ENCODE measurements around the gene BUD13. TPM values are rescaled to one million over a fixed set of nuclear protein-coding genes. Genes with fewer than 3 reads are reported as not detected.

BUD13 gene
- total RNA-seq, 4 donors from 2014 or later: 10.8 to 17.1 (median 12.5) TPM

DNA sequence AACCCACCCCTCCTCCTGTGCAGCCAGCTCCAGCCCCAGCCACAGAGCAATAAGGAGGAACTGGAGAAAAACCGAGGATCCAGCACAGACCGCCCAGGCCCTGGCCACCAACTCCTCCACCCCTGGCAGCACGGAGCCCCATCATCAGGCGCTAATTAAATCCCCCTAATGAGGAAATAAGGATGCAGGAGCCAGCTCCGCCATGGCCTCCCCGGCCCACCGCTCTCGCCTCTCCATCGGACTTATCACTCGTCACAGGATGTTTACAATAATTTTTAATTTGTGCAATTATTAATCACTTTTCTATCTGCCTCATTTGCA lies 42.6 kb downstream of the BUD13 start:
- DNase-seq (ENCODE audit: extremely low spot score): no peak
- peaks cover 6 to 16% (median 8%) of the 10 kb centered on the region in 4 donors for H3K4me1 ChIP-seq
- TF ChIP-seq POLR2AphosphoS5 (IDR thresholded peaks at IDR 0.05) (no peak), EP300 (IDR thresholded peaks at IDR 0.05) (no peak)
- TF ChIP-seq, protein P1, sequence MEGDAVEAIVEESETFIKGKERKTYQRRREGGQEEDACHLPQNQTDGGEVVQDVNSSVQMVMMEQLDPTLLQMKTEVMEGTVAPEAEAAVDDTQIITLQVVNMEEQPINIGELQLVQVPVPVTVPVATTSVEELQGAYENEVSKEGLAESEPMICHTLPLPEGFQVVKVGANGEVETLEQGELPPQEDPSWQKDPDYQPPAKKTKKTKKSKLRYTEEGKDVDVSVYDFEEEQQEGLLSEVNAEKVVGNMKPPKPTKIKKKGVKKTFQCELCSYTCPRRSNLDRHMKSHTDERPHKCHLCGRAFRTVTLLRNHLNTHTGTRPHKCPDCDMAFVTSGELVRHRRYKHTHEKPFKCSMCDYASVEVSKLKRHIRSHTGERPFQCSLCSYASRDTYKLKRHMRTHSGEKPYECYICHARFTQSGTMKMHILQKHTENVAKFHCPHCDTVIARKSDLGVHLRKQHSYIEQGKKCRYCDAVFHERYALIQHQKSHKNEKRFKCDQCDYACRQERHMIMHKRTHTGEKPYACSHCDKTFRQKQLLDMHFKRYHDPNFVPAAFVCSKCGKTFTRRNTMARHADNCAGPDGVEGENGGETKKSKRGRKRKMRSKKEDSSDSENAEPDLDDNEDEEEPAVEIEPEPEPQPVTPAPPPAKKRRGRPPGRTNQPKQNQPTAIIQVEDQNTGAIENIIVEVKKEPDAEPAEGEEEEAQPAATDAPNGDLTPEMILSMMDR (IDR thresholded peaks at IDR 0.05): no peak
- no peaks in the 10 kb centered on the region for H3K9me3 ChIP-seq
- peaks cover 0 to 51% (median 0%) of the 10 kb centered on the region in 4 donors for H3K27me3 ChIP-seq
- WGBS: 79% methylated on average over 10 of the region's 10 CpGs
- intact Hi-C loops (cut with DNase I): no loop called here
- no peaks in the 10 kb centered on the region for H3K36me3 ChIP-seq
- H3K4me3 ChIP-seq: no peak overlapping the region
- no peak overlapping the region for H3K27ac ChIP-seq (replicated peaks in 1 of 4)

DNA sequence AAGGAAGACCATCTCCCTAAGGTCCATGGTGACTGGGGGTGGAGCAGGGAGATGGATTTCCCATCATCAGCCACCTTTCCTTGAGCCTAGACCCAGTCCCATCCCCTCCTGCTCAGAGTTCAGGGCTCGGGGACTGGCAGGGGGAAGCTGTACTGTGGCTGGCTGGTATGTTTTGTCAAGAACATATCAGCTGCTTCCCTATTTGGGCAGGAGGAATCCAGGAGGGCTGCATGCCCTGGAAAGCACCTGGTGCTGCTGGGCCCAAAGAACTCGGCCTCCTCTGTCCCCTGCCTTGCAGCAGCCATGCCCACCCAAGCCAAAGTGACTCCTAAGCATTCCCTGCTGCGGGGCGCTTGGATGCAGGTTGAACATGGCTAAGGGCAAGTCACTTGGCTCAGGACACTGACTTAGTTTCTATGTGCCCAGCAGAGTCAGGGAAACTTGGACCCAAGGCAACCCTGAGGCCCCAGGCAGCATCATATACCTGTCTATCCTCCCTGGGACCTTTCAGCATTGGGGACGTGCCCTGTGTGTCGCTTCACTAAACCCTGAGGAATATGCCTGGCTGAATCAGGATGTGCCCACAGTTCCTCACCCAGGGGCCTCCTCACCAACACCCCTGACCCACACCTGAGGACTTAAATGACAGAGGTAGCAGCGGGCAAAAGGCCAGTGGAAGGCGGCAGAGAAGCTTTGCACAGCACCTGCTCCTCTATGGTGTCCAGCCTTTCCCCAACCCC lies 43.1 kb downstream of the BUD13 start:
- peaks cover 6 to 16% (median 8%) of the 10 kb centered on the region in 4 donors for H3K4me1 ChIP-seq
- no peak for TF ChIP-seq POLR2AphosphoS5 (IDR thresholded peaks at IDR 0.05)
- no peak for TF ChIP-seq POLR2A (IDR thresholded peaks at IDR 0.05; ENCODE audit: low read depth)
- TF ChIP-seq EP300 (IDR thresholded peaks at IDR 0.05): no peak
- 96% methylated on average over 5 of the region's 8 CpGs for WGBS
- no peaks in the 10 kb centered on the region for H3K36me3 ChIP-seq
- intact Hi-C loops (cut with DNase I): no loop called here
- peaks cover 0 to 55% (median 0%) of the 10 kb centered on the region in 4 donors for H3K27me3 ChIP-seq
- DNase-seq (ENCODE audit: extremely low spot score): no peak
- no peak overlapping the region for H3K27ac ChIP-seq (replicated peaks in 1 of 4)
- no peaks in the 10 kb centered on the region for H3K9me3 ChIP-seq
- H3K4me3 ChIP-seq: no peak overlapping the region

DNA sequence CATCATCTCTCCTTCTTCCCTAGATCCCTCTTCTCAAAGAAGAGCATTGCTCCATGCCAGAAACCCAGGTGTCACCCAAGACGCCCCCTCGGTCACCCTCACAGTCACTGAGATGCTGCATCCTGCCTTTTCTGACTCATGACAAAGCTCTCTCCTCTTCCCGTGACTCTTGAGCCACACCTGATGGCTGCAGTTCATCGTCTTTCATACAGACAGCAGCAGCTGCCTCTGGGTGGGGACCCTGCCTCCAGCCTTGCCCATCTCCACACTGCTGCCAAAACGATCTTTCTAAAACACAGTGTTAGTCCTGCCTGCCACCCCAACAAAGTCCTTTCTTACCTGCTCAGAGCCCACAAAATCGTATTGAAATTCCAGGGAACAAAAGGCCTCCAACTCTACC lies 44.8 kb downstream of the BUD13 start:
- Histone ChIP-seq H3K4me3 (no peak overlapping the region), H3K36me3 (no peaks in the 10 kb centered on the region), H3K9me3 (no peaks in the 10 kb centered on the region), H3K27me3 (peaks cover 0 to 59% (median 0%) of the 10 kb centered on the region in 4 donors), H3K27ac (replicated peaks in 1 of 4) (no peak overlapping the region), H3K4me1 (peaks cover 6 to 16% (median 8%) of the 10 kb centered on the region in 4 donors)
- intact Hi-C loops (cut with DNase I): no loop called here
- 76% methylated on average over 6 of the region's 6 CpGs for WGBS
- TF ChIP-seq POLR2A (IDR thresholded peaks at IDR 0.05; ENCODE audit: low read depth): no peak
- TF ChIP-seq EP300 (IDR thresholded peaks at IDR 0.05): no peak
- TF ChIP-seq, protein P1 (IDR thresholded peaks at IDR 0.05): no peak
- no peak for TF ChIP-seq POLR2AphosphoS5 (IDR thresholded peaks at IDR 0.05)
- DNase-seq (ENCODE audit: extremely low spot score): no peak

- Histone ChIP-seq H3K9me3 (no peaks in the 10 kb centered on the region), H3K4me1 (peaks cover 2 to 8% (median 5%) of the 10 kb centered on the region in 4 donors), H3K4me3 (no peak overlapping the region), H3K36me3 (no peaks in the 10 kb centered on the region), H3K27ac (replicated peaks in 1 of 4) (no peak overlapping the region), H3K27me3 (peaks cover 0 to 49% (median 0%) of the 10 kb centered on the region in 4 donors)
- no peak for DNase-seq (ENCODE audit: extremely low spot score)
- 75% methylated on average over 19 of the region's 19 CpGs for WGBS
- TF ChIP-seq POLR2AphosphoS5 (IDR thresholded peaks at IDR 0.05): no peak
- TF ChIP-seq, protein P1 (IDR thresholded peaks at IDR 0.05): no peak
- TF ChIP-seq POLR2A (IDR thresholded peaks at IDR 0.05; ENCODE audit: low read depth): no peak
- no peak for TF ChIP-seq EP300 (IDR thresholded peaks at IDR 0.05)
- intact Hi-C loops (cut with DNase I): no loop called here
Measured at GRCh38 chr11:116725434-116726221, 47.2 kb downstream of the BUD13 start.

DNA sequence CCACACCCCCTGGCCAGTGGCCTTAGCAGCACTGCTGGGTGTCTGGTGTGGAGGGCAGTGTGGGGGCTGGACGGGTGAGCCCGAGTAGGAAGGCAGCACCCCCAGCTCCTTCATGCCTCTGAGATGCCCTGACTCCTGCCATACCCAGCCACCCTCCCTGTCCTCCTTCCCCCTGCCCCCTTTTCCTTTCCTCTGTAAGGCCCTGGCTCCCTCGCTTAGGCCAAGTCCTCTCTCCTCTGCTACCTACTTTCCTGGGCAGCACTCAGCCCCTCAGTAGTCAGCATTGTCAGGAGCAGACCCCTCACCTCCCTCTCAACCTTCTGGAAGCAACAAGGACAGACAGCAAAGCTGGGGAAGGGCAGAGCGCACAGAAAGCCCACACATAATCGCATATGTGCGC lies 48.0 kb downstream of the BUD13 start:
- Histone ChIP-seq H3K27ac (replicated peaks in 1 of 4) (no peak overlapping the region), H3K27me3 (peaks cover 0 to 43% (median 0%) of the 10 kb centered on the region in 4 donors), H3K36me3 (no peaks in the 10 kb centered on the region), H3K4me1 (no peaks in the 10 kb centered on the region), H3K9me3 (no peaks in the 10 kb centered on the region), H3K4me3 (no peak overlapping the region)
- 84% methylated on average over 6 of the region's 6 CpGs for WGBS
- DNase-seq (ENCODE audit: extremely low spot score): no peak
- TF ChIP-seq POLR2A (IDR thresholded peaks at IDR 0.05; ENCODE audit: low read depth): no peak
- no peak for TF ChIP-seq EP300 (IDR thresholded peaks at IDR 0.05)
- TF ChIP-seq, protein P1 (IDR thresholded peaks at IDR 0.05): no peak
- no peak for TF ChIP-seq POLR2AphosphoS5 (IDR thresholded peaks at IDR 0.05)
- intact Hi-C loops (cut with DNase I): no loop called here

All from esophagus muscularis mucosa (tissue), 4 donors.